Tibial artery (tissue), 4 donors: Measurements from ENCODE around the gene CDK17.
"Not testable (repeated sequence)": the region's sequence is repeated elsewhere in the genome, so short reads cannot be mapped to it uniquely, and the experiment has no call there.

Source experiments
- DNase-seq, 2 donors: peaks; one replicate each; pipeline ENCODE4 v3.0.0-alpha.2; 2019
- H3K27ac ChIP-seq, 2 donors: fragments of 200-600 bp; sonication (generic) in 1 of 2; 1 replicate in 1 of 2; 2 replicates in 1 of 2; pipeline ENCODE4 v1.5.1; 2018 to 2019; ENCODE audit warnings: mild to moderate bottlenecking in 1 of 2
- H3K27me3 ChIP-seq, 2 donors: fragments of 200-600 bp; sonication (generic) in 1 of 2; one replicate each; pipeline versions ENCODE4 v1.5.1 to v1.6.0; 2016 to 2019
- H3K36me3 ChIP-seq, 3 donors: fragments of 200-600 bp; sonication (generic) in 2 of 3; one replicate each; pipeline ENCODE4 v1.5.1; 2016 to 2019; ENCODE audit warnings: mild to moderate bottlenecking in 2 of 3
- H3K4me1 ChIP-seq, 4 donors: fragments of 200-600 bp; sonication (generic) in 2 of 4; 1 replicate in 3 of 4; 2 replicates in 1 of 4; pipeline ENCODE4 v1.5.1; 2016 to 2019
- H3K4me3 ChIP-seq, 2 donors: fragments of 200-600 bp; sonication (generic) in 1 of 2; 1 replicate in 1 of 2; 2 replicates in 1 of 2; pipeline ENCODE4 v1.5.1; 2018 to 2019; ENCODE audit warnings: mild to moderate bottlenecking in 2 of 2
- H3K9me3 ChIP-seq, 3 donors: fragments of 200-600 bp; sonication (generic) in 1 of 3; one replicate each; pipeline ENCODE4 v1.5.1; 2016 to 2019
- intact Hi-C: fragments of 100-400 bp; cut with DNase I; formaldehyde crosslinking; loops from one replicate; pipeline ENCODE4 v1.15.0; 2023; ENCODE audit warnings: low total_unique reads
- TF ChIP-seq, protein P1 (sequence below), 2 experiments: fragments of 200-600 bp in 1 of 2; fragments of 450-650 bp in 1 of 2; IDR thresholded peaks; one replicate each; pipeline ENCODE4 v1.5.1; 2017 to 2019; ENCODE audit warnings: antibody characterized with exemption in 2 of 2, mild to moderate bottlenecking in 1 of 2, moderate library complexity in 1 of 2

The CDK17 gene

DNA sequence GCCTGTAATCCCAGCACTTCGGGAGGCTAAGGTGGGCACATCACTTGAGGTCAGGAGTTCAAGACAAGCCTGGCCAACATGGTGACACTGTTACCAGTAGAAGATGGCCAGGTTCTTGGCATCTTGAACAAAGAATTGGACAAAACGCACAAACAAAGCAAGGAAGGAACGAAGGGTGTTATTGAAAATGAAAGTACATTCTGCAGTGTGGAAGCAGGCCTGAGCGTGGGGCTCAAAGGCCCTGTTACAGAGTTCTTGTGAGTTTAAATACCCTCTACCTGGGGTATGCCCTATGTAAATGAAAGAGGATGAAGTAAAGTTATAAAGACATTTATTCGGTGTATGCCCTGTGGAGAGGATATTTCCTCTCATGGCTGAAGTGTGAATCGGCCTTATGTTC, 20.8 kb upstream of the CDK17 start:
- intact Hi-C loops: no loop called here
- no peak overlapping the region for H3K4me3 ChIP-seq
- H3K36me3 ChIP-seq: no peaks in the 10 kb centered on the region
- DNase-seq: no peak
- TF ChIP-seq, protein P1, sequence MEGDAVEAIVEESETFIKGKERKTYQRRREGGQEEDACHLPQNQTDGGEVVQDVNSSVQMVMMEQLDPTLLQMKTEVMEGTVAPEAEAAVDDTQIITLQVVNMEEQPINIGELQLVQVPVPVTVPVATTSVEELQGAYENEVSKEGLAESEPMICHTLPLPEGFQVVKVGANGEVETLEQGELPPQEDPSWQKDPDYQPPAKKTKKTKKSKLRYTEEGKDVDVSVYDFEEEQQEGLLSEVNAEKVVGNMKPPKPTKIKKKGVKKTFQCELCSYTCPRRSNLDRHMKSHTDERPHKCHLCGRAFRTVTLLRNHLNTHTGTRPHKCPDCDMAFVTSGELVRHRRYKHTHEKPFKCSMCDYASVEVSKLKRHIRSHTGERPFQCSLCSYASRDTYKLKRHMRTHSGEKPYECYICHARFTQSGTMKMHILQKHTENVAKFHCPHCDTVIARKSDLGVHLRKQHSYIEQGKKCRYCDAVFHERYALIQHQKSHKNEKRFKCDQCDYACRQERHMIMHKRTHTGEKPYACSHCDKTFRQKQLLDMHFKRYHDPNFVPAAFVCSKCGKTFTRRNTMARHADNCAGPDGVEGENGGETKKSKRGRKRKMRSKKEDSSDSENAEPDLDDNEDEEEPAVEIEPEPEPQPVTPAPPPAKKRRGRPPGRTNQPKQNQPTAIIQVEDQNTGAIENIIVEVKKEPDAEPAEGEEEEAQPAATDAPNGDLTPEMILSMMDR (IDR thresholded peaks at IDR 0.05): no peak
- H3K27me3 ChIP-seq: no peaks in the 10 kb centered on the region
- peaks cover 0 to 4% (median 0%) of the 10 kb centered on the region in 4 donors for H3K4me1 ChIP-seq
- H3K27ac ChIP-seq: no peak overlapping the region
- no peaks in the 10 kb centered on the region for H3K9me3 ChIP-seq

DNA sequence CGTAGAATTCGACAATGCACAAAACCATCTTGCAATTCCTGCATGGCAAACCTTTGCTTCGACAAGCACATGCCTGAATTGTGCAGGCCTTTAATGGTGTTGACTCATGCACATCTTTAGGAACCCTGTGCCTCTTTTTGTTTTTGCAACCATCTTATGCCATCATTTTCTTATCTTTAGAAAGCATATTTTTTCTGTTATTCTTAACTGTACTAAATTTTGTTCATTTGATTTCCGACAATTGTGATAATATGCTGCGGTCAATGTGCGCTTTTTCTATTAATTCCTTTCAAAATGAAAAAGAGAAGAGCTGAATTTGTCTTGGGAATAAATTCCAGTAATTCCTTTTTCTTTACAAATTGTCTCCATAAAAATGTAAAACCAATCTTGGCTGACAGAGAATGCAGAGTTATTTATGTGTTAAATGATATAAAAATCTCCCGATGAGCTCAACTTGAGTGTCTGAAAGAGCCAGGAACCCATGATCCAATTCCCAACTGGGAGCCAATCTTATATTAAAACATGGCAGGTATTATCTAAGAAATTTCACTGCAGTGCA, 20.1 kb upstream of the CDK17 start:
- intact Hi-C loops: no loop called here
- DNase-seq: no peak
- Histone ChIP-seq H3K4me3 (no peak overlapping the region), H3K27me3 (no peaks in the 10 kb centered on the region), H3K36me3 (no peaks in the 10 kb centered on the region), H3K27ac (no peak overlapping the region), H3K9me3 (no peaks in the 10 kb centered on the region), H3K4me1 (peaks cover 0 to 4% (median 0%) of the 10 kb centered on the region in 4 donors)
- TF ChIP-seq, protein P1 (IDR thresholded peaks at IDR 0.05): no peak

DNA sequence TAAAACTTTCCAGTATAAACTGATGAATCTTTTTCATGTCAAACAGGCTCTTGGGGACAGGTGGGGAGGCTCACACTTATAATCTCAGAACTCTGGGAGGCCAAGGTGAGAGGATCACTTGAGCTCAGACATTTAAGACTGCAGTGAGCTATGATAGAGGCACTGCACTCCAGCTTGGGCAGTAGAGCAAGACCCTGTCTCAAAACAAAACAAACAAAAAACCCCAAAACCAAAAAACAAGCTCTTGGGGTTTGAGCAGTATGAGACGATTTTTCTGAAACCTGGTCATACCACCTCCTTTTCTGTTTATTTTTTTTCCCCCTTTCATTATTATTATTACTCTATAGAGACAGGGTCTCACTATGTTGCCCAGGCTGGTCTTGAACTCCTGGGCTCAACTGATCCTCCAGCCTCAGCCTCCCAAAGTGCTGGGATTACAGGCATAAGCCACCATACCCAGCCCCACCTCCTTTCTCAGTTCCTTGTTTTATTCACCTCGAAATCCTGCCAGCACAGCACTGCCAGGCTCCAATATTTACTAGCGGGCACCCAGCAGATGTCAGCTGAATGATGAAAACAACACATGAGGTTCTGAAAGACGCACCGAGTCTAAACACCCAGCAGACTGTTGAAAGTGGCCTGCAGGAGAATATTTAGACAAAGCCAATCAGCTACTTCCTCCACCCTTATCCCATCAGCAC, 19.5 kb upstream of the CDK17 start:
- H3K4me1 ChIP-seq: peaks cover 0 to 4% (median 0%) of the 10 kb centered on the region in 4 donors
- TF ChIP-seq, protein P1 (IDR thresholded peaks at IDR 0.05): no peak
- H3K27me3 ChIP-seq: no peaks in the 10 kb centered on the region
- intact Hi-C loops: no loop called here
- no peaks in the 10 kb centered on the region for H3K9me3 ChIP-seq
- peak in 1 of 2 donors; percentile 27 for DNase-seq
- no peaks in the 10 kb centered on the region for H3K36me3 ChIP-seq
- no peak overlapping the region for H3K27ac ChIP-seq
- H3K4me3 ChIP-seq: no peak overlapping the region

DNA sequence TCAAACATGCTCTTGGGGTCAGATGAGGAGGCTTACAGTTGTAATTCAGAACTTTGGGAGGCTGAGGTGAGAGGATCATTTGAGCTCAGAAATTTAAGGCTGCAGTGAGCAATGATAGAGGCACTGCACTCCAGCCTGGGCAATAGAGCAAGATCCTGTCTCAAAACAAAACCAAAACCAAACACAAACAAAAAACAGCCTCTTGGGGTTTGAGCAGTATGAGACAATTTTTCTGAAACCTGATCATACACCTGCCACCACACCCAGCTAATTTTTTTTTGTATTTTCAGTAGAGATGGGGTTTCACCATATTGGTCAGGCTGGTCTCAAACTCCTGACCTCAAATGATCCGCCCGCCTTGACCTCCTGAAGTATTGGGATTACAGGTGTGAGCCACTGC, 17.4 kb upstream of the CDK17 start:
- H3K36me3 ChIP-seq, H3K4me1 ChIP-seq, intact Hi-C loops, DNase-seq, H3K9me3 ChIP-seq, H3K27me3 ChIP-seq, H3K27ac ChIP-seq, H3K4me3 ChIP-seq: not testable (repeated sequence)

DNA sequence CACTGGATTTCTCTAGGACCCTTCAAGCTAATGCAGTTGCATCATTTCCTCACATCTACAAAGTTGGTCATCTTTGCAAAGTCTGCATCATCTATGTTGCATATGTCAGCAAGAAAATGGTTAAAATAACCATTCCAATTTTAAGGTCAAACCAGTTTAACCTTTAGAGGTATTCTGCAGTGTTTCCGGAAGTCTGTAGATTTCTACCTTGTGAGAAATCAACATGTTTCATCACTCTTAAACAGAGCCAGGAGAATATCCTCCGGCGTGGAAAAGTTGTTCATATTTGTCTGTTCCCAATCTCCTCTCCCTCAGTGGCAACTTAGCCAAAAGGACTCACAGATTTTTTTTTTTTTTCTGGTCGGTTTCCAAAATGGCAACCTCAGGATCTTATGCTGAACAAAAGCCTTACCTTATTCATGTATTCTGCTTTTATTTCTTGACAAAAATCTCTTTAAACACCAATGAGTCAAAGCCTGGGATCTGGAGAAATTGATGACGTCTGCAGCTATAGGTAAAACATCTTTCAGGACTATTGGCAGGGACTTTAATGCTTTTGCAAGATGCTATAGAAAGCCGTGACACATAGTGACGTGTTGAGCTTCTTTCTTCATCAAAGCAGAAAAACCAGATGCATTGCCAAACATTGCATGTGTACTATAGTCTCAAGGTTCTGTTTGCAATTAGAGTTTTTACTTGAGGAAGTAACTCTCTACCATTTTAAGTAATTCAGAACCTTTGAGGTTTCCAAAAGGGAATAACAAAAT, 16.0 kb upstream of the CDK17 start:
- no peak for DNase-seq
- intact Hi-C loops: no loop called here
- no peaks in the 10 kb centered on the region for H3K9me3 ChIP-seq
- no peak overlapping the region for H3K4me3 ChIP-seq
- H3K27ac ChIP-seq: no peak overlapping the region
- peaks cover 0 to 4% (median 0%) of the 10 kb centered on the region in 4 donors for H3K4me1 ChIP-seq
- H3K27me3 ChIP-seq: peaks cover 0 to 3% of the 10 kb centered on the region in 2 donors
- TF ChIP-seq, protein P1 (IDR thresholded peaks at IDR 0.05): no peak
- H3K36me3 ChIP-seq: no peaks in the 10 kb centered on the region

DNA sequence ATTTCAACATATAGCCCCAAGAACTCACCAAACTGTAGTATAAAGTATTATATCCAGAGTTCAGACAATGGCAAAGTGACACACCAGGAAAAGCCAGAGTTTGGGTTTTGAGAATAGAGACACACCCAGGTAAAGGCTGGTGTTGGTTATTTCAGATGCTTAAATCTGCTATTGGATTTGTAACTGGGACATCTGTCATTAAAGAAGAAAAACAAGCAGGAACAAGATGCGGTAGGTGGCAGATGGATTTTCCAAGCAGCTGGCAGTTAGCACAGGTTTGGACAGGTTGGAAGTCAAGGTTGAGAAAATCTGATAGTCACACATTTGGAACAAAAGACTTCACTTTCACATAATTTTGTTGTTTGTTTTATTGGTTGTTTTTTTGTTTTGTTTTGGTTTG, 14.4 kb upstream of the CDK17 start:
- H3K27ac ChIP-seq: no peak overlapping the region
- TF ChIP-seq, protein P1 (IDR thresholded peaks at IDR 0.05): no peak
- H3K27me3 ChIP-seq: peaks cover 0 to 3% of the 10 kb centered on the region in 2 donors
- intact Hi-C loops: no loop called here
- no peaks in the 10 kb centered on the region for H3K36me3 ChIP-seq
- no peak overlapping the region for H3K4me3 ChIP-seq
- H3K4me1 ChIP-seq: peaks cover 0 to 4% (median 0%) of the 10 kb centered on the region in 4 donors
- no peak for DNase-seq
- H3K9me3 ChIP-seq: no peaks in the 10 kb centered on the region
